Stimulated activated CD4-positive, alpha-beta T cell treated with anti-CD3 and anti-CD28 coated beads, TNF-alpha, amount 100 ng/mL, for 1 hour (primary cell): ENCODE results near the gene PI4K2B.
"Not testable (repeated sequence)": the region's sequence is repeated elsewhere in the genome, so short reads cannot be mapped to it uniquely, and the experiment has no call there.

Experiments
- DNase-seq, 3 donors: peaks; one replicate each; pipeline ENCODE4 v3.0.0-alpha.2; 2020; ENCODE audit warnings: low read depth in 3 of 3, low spot score in 1 of 3

The PI4K2B gene

DNA sequence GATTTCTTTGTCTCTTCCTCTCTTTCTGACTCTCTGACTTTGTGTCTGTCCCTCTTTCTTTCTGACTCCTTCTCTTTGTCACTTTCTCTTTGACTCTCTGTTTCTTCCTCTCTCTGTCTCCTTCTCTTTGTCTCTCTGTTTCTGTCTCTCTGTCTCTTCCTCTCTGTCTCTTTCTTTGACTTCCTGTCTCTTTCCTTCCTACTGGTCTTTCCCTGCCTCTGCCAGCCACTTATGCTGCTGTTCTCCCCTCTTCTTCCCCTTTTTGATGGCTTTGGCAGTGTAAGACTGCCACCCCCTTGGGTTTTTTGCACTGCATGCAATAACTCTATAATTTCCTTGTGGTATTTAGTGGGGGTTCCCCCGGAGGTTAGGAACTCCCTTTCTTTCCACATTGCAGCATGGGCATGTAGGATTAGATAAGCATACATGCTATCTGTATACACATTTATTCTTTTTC is 6.9 kb downstream of the PI4K2B start:
- not testable (repeated sequence) for DNase-seq

DNA sequence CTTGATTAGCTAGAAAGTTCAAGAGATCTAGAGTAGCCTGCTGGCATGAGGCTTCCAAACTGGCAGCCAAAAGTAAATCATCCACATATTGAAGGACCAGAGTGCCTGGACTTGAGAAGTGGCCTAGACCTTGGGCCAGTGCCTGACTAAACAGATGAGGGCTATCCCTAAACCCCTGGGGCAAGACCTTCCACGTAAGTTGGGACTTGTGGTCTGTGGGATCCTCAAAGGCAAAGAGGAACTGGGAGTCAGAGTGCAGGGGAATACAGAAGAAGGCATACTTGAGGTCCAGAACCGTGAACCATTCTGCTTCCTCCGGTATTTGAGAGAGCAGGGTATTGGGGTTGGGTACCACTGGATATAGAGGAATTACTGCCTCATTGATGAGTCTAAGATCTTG is 8.4 kb downstream of the PI4K2B start:
- DNase-seq: not testable (repeated sequence)

DNA sequence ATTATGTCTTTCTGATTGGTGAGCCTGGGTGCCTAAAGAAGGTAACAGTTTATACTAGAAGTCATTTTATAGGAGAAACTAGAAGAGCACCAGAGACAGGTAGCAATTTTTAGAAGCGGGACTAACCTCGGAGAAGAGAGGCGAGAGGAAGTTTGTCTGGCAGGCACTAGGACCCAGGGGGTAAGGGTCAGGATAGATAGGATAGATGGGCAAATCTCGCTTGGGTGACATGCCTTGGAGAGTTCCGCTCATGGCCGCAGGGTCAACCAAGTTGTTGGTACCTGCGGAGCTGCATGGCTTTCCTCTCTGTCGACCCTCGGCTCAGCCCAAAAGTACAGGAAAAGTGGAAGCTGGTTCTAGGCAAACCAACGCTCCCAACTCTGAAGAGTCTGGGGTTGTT is 11.3 kb downstream of the PI4K2B start:
- DNase-seq: no peak

DNA sequence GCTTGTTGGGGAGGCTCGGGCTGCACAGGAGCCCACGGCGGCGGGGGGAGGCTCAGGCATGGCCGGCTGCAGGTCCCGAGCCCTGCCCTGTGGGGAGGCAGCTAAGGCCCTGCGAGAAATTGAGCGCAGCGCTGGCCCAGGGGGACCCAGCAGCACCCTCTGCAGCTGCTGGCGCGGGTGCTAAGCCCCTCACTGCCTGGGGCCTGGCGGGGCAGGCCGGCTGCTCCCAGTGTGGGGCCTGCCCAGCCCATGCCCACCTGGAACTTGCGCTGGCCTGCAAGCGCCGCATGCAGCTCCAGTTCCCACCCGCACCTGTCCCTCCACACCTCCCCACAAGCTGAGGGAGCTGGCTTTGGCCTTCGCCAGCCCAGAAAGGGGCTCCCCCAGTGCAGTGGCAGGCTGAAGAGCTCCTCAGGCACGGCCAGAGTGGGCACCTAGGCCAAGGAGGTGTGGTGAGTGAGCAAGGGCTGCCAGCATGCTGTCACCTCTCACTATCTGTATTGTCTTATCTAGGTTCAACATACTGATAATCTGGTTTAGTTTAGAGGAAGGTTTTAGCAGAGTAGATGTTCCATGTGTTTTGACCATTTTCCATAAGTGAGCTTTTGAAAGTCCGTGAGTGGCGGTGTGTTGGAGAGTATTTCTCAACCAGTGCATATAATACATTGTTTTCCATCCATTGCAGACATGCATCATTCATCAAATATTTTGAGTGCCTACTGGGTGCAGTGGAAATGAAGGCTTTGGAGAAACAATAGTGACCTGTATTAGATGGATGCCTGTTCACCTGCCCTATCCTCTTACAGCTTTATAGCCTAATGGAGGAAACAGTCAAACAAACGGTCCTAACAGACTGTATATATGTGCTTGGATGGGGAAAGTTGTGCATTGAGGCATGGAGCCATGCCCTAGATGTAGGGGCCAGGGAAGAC is 13.1 kb downstream of the PI4K2B start:
- no peak for DNase-seq

DNA sequence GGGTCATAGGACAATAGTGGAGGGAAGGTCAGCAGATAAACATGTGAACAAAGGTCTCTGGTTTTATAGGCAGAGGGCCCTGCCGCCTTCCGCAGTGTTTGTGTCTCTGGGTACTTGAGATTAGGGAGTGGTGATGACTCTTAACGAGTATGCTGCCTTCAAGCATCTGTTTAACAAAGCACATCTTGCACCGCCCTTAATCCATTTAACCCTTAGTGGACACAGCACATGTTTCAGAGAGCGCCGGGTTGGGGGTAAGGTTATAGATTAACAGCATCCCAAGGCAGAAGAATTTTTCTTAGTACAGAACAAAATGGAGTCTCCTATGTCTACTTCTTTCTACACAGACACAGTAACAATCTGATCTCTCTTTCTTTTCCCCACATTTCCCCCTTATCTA is 15.0 kb downstream of the PI4K2B start:
- not testable (repeated sequence) for DNase-seq

DNA sequence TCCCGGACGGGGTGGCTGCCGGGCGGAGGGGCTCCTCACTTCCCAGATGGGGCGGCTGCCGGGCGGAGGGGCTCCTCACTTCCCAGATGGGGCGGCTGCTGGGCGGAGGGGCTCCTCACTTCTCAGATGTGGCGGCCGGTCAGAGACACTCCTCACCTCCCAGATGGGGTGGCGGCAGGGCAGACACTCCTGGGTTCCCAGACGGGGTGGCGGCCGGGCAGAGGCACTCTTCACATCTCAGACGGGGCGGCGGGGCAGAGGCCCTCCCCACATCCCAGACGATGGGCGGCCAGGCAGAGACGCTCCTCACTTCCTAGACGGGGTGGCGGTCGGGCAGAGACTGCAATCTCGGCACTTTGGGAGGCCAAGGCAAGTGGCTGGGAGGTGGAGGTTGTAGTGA is 15.7 kb downstream of the PI4K2B start:
- not testable (repeated sequence) for DNase-seq

DNA sequence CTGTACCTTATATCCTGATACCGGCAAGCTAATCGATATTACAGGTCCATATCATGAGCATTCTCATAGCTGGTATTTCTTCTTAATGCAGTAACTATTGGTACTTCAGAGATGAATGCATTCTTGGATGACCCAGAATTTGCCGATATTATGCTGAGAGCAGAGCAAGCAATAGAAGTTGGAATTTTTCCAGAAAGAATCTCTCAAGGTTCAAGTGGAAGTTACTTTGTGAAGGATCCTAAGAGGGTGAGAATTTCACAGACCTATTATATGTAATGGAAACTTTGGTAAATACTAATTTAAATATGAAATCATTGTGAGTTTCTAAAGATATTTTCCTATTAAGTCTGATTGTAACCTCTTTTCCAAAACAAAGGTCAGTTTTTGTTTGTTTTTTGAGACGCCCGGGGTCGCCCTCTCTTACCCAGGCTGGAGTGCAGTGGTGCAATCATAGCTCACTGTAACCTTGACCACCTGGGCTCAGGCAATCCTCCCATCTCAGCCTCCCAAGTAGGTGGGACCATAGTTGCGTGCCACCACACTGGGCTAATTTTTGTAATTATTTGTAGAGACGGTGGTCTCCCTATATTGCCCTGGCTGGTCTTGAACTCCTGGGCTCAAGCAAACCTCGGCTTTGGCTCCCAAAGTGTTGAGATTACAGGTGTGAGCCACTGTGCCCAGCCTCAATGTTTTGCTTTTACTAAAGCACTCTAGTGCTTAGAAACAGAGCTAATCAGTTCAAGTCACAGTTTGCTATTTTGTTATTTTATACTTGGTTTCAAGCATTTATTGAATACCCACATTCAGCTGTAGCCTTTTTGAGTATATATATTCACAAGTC is 18.6 kb downstream of the PI4K2B start:
- no peak for DNase-seq

DNA sequence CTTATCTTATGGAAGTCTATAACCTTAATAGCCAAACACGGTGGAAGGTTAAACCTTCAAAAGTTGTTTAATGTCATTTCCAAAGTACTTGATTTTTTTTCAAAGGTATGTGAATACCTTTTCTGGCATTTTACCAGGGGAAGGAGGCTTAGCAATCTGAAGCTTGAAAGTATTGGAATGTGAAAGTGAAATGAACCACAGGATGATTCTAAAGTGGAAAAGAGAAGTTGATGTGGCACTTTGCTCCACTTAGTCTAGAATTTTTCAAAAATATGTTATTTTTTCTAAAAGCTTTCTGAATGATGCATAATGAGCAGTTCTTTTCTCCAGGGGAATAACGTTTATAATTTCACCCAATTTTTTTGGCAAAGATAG is 19.2 kb downstream of the PI4K2B start:
- no peak for DNase-seq

DNA sequence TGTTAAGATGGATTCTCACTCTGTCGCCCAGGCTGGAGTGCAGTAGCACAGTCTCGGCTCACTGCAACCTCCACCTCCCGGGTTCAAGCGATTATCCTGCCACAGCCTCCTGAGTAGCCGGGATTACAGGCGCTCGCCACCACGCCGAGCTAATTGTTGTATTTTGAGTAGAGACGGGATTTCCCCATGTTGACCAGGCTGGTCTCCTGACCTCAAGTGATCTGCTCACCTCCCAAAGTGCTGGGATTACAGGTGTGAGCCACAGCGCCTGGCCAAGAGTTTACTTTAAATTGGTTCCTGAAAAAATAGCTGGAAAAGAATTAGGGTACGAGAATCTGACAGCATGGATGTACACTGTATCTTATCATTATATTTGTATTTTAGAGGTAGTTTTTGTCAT is 20.0 kb downstream of the PI4K2B start:
- DNase-seq: not testable (repeated sequence)

DNA sequence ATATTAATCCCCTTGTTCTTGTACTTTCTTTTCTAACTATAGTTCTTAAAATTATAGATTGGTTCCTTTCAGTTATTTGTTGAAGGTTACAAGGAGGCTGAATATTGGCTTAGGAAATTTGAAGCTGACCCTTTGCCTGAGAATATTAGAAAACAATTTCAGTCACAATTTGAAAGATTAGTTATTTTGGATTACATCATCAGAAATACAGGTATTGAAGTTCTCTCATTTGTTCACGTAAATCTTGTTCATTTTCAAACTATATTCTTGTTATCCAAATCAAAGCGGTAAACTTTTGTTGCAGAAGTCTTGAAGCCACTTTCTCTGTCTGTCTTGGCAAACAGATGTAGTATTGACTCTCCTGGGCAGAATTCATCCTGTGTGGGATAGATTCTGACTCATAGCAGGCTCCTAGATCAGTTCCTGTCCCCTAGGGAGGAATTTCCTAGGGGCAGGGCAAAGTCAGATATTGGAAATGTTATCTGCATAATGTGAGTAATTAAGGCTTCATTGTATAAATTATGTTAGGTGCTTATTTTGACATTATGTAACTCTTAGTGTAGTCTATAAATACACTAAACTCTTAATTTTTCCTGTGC is 25.2 kb downstream of the PI4K2B start:
- no peak for DNase-seq

DNA sequence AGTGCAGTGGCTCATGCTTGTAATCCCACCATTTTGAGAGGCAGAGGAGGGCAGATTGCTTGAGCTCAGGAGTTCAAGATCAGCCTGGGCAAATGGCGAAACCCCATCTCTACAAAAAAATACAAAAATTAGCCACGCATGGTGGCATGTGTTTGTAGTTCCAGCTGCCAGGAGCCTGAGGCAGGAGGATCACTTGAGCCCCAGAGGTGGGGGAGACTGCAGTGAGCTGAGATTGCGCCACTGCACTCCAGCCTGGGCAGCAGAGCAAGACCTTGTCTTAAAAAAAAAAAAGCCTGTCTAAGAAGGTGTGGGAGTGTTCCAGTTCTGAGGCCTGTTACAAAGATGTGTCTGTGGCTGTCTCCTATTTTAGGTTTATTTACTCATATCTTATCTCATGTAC is 38.0 kb downstream of the PI4K2B start:
- DNase-seq: no peak

DNA sequence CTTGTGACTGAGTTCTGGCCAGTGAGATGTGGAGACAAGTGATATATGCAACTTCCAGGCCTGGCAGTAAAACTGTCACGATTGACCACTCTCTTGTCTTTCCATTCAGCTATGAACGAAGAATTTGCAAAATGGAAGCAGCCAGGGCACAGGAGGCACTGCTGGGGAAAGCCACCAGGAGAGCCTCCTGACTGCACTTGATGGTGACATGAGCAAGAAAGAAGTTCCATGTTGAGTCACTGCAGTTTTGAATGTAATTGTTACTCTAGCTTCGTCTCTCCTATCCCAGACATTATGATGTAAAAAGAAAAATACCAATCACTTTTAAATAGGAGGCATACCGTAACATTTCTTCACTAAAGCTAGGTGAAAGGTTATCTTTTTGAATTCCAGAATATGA is 46.4 kb downstream of the PI4K2B start:
- DNase-seq: no peak

DNA sequence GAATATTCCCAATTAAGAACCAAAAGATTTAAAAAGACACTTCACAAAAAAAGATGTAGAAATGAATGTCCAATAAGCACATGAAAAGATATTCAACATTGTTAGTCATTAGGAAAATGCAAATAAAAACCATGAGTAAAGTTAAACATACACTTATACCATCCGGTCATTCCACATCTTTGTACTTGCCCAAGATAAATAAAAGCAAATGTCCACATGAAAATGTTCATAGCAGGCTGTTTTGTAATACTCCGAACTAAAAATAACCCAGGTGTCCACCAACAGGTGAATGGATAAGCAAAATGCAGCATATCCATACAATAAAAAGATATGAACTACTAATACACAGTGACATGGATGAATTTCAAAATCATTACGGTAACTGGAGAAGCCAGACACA is 50.1 kb downstream of the PI4K2B start:
- DNase-seq: no peak

DNA sequence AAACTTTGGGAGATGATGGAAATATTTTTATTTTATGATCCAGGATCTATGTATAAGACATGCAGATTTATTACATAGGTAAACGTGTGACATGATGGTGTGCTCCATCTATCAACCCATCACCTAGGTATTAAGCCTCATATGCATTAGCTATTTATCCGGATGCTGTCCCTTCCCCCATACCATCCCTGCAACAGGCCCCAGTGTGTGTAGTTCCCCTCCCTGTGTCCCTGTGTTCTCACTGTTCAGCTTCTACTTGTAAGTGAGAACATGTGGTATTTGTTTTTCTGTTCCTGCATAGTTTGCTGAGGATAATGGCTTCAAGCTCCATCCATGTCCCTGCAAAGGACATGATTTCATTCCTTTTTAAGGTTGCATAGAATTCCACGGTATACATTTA is 50.6 kb downstream of the PI4K2B start:
- DNase-seq: no peak

DNA sequence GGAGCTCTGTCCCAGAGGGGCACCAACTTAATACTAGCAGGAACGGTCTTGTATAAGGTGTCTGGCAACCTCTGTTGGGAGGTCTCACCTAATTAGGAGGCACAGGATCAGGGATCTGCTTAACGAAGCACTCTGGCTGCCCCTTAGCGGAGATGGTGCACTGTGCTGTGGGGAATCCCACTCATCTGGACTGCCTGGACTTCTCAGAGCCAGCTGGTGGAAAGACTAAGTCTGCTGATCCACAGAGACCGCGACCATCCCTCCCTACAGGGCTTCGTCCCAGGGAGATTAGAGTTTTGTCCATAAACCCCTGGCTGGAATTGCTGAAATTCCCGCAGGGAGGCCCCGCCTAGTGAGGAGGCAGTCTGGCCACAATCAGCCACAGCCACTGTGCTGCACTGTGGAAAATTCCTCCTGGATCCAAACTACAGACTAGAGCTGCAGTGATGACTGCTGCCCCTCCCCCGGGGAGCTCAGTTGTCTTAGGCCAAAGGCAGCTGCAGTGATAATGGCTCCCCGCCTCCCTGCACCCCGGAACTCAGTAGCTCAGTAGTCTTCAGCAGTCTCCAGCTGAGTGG is 56.7 kb downstream of the PI4K2B start:
- DNase-seq: no peak

DNA sequence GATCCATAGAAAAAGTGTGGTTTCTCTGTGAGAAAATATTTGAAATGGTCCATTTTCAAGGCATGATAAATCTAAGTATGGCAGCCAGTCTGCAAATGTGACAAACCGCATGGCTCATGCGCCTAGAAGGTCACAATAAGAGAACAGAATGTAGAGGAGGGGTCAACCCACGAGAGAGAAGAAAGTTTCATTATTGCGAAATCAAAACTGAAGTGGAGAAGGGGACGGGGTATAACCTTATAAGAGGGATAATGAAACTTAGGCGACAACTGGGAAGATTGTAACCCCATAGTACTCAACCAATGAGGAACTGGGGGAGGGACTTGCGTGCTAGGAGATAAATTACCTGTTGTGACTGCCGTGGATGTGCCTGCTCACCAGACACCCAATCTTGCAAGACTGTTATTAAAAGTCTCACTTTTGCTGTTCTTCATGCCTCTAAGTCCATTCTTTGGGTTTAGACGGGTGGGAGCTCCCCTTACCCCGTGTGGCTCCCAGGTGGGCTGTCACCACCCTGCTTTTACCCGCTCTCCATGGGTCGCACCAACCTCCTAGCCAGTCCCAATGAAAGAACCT is 57.4 kb downstream of the PI4K2B start:
- DNase-seq: no peak

DNA sequence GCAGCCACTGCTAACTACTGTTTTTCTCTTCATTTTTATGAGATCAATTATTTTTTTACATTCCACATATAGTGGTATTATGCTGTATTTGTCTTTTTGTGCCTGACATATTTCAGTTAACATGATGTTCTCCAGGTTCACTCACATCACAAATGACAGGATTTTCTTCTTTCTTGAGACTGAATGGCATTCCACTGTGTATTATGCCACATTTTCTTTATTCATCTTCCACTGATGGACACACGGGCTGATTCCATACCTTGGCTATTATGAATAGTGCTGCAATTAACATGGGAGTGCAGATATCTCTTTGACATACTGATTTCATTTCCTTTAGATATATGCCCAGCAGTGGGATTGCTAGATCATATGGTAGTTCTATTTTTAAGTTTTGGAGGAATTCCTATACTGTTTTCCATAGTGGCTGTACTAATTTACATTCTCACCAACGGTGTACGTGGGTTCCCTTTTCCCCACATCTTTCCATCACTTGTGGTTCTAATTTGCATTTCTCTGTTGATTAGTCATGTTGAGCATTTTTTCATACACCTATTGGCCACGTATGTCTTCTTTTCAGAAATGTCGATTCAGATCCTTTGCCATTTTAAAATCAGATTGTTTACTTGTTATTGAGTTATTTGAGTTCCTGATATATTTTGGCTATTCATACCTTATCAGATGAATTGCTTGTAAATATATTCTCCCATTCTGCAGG is 63.9 kb downstream of the PI4K2B start:
- no peak for DNase-seq

DNA sequence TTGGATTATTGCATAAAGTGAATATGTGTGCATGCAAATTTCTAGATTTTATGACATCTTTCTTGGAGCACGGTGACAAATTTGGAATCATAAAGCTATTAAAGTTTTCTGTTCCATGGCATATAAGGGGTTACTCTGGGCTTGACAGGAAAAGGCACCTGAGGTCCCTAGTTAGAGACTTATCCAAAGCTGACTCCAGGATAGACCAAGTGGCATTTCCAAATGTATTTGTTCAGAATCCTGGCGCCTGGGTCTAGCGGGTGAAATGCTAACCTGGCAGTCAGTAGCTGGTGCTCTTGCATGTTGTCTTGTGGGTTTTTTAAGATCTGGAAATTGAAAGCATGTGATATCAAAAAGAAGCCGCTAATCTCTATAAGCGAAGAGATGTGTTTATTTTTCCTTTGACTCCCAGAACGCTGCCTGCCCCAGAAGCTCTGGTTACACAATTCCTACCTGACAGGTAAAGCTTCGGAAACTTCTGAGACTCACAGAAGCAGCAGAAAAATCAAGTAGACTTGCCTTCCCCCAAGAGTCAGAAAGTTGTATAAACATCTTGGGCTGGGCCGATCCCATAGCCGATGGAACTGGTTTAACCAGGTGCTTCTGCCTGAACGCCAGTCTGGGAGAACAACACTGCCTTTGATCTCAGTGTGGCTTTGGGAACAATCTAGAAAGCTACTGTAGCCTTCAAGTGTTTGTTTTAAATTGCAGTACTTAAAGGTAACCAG is 65.8 kb downstream of the PI4K2B start:
- DNase-seq: no peak

DNA sequence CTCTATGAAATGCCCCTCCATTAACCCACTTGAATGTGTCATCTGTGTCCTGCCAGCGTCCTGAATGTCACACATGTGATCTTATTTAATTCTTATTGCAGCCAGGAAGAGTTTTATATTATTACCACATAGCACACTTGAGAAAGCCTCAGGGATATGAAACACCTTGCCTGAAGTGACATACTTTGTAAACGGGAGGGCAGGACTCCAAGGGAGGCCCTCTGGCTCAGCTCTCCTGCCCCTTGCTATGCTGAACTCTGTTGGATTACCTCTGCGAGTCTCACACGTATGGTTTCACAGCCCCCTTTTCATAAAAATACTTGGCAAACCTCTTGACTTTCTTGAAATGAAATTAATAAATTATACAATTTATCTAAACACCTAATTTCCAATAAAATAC is 67.6 kb downstream of the PI4K2B start:
- no peak for DNase-seq

DNA sequence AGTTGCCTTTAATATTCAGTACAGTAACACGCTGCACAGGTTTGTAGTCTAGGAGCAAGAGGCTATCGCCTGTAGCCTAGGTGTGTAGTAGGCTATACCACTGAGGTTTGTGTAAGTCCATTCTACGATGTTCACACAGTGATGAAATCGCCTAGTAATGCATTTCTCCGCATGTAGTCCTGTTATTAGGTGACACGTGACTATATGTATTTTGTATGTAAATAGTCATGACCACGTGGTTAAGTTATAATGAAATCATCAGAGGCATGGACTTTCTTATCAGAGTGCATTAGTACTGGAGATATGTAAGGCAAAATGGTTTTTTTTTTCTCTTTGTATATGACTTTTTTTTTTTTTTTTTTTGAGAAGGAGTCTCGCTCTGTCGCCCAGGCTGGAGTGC is 68.8 kb downstream of the PI4K2B start:
- DNase-seq: no peak
